ENCODE measurements around the gene CD69. TPM values are rescaled to one million over a fixed set of nuclear protein-coding genes. Genes with fewer than 3 reads are reported as not detected.

CD69 gene
- total RNA-seq, 1 experiment from 2014 or later = 2.6 TPM

DNA sequence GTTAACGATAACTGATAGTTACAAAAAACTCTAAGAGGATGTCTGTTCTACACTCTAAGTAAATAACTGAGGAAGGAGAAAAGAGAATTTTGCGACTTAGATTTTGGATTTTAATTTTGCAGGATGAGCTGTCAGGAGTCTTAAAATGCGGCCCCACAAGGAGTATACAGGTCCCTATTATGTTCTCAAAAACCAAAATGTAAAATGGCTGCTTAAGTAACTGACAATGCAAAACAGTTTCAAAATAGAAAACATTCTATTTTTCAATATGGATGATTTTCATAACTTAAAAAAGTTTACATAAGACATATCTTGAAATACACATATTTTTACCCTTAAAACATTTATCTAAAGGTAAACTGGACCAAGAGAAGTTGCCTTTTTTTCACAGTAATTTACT is 2.6 kb downstream of the CD69 start:
- no TSS peak for BruUV-seq (replicated peaks)
- peaks cover 5% of the 10 kb centered on the region for H3K36me3 Mint-ChIP-seq (ENCODE audit: insufficient read depth, unreplicated experiment)
- CTCF ChIA-PET = interaction anchor here (0.8 kb wide), 1 partner anchor 60 kb away, joined by 3 read pairs; no protein-coding TSS in a partner anchor
- H3K27me3 Mint-ChIP-seq (ENCODE audit: unreplicated experiment) = no peaks in the 10 kb centered on the region
- no peak overlapping the region for H3K4me3 Mint-ChIP-seq (ENCODE audit: low read depth, unreplicated experiment)
- intact Hi-C loops (cut with micrococcal nuclease; ENCODE audit: unreplicated experiment) = no loop called here
- H3K27ac Mint-ChIP-seq (ENCODE audit: unreplicated experiment) = no peak overlapping the region
- DNase-seq = no peak
- H3K4me1 Mint-ChIP-seq (ENCODE audit: low read depth, unreplicated experiment) = peaks cover 37% of the 10 kb centered on the region
- TF ChIP-seq CTCF (IDR thresholded peaks at IDR 0.05; ENCODE audit: unreplicated experiment) = no peak
- H3K9me3 Mint-ChIP-seq (ENCODE audit: low read depth, unreplicated experiment) = peaks cover 2% of the 10 kb centered on the region

- H3K36me3 Mint-ChIP-seq (ENCODE audit: insufficient read depth, unreplicated experiment) = peaks cover 5% of the 10 kb centered on the region
- H3K4me3 Mint-ChIP-seq (ENCODE audit: low read depth, unreplicated experiment) = no peak overlapping the region
- intact Hi-C loops (cut with micrococcal nuclease; ENCODE audit: unreplicated experiment) = no loop called here
- CTCF ChIA-PET = no interaction called here
- no peak overlapping the region for H3K27ac Mint-ChIP-seq (ENCODE audit: unreplicated experiment)
- H3K4me1 Mint-ChIP-seq (ENCODE audit: low read depth, unreplicated experiment) = peaks cover 37% of the 10 kb centered on the region
- no TSS peak for BruUV-seq (replicated peaks)
- H3K9me3 Mint-ChIP-seq (ENCODE audit: low read depth, unreplicated experiment) = peaks cover 2% of the 10 kb centered on the region
- no peak for TF ChIP-seq CTCF (IDR thresholded peaks at IDR 0.05; ENCODE audit: unreplicated experiment)
- DNase-seq = no peak
- H3K27me3 Mint-ChIP-seq (ENCODE audit: unreplicated experiment) = no peaks in the 10 kb centered on the region
These were observed 3.2 kb downstream of the CD69 start for GRCh38 chr12:9757433-9758025.

- H3K4me3 Mint-ChIP-seq (ENCODE audit: low read depth, unreplicated experiment) = no peak overlapping the region
- H3K9me3 Mint-ChIP-seq (ENCODE audit: low read depth, unreplicated experiment) = no peaks in the 10 kb centered on the region
- peaks cover 37% of the 10 kb centered on the region for H3K4me1 Mint-ChIP-seq (ENCODE audit: low read depth, unreplicated experiment)
- intact Hi-C loops (cut with micrococcal nuclease; ENCODE audit: unreplicated experiment) = no loop called here
- H3K27me3 Mint-ChIP-seq (ENCODE audit: unreplicated experiment) = no peaks in the 10 kb centered on the region
- H3K27ac Mint-ChIP-seq (ENCODE audit: unreplicated experiment) = no peak overlapping the region
- H3K36me3 Mint-ChIP-seq (ENCODE audit: insufficient read depth, unreplicated experiment) = peaks cover 5% of the 10 kb centered on the region
- BruUV-seq (replicated peaks) = no TSS peak
- no peak for TF ChIP-seq CTCF (IDR thresholded peaks at IDR 0.05; ENCODE audit: unreplicated experiment)
- DNase-seq = no peak
- CTCF ChIA-PET = interaction anchor here (1.3 kb wide), 1 partner anchor 41 kb away, joined by 11 read pairs; no protein-coding TSS in a partner anchor
These were observed 4.0 kb downstream of the CD69 start for GRCh38 chr12:9756706-9757105.

DNA sequence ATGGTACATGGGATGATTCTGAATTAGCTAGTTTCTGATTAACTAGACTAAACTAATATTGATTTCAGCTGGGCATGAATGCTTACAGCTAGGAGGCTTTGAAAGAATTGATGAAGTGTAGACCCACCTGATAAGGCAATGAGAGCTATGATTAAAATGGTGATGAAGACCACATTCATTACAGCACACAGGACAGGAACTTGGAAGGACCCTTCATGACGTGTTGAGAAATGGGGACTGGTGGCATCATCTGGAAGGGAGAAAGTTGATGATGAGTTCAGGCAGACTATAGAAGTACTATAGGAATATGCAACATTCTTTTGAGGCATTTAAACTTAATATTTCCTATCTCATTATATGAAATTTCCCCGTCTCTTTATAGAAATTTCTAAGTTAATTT is 4.5 kb downstream of the CD69 start:
- Mint-ChIP-seq H3K9me3 (ENCODE audit: low read depth, unreplicated experiment) (no peaks in the 10 kb centered on the region), H3K27me3 (ENCODE audit: unreplicated experiment) (no peaks in the 10 kb centered on the region), H3K36me3 (ENCODE audit: insufficient read depth, unreplicated experiment) (peaks cover 5% of the 10 kb centered on the region), H3K4me1 (ENCODE audit: low read depth, unreplicated experiment) (peaks cover 32% of the 10 kb centered on the region), H3K27ac (ENCODE audit: unreplicated experiment) (no peak overlapping the region), H3K4me3 (ENCODE audit: low read depth, unreplicated experiment) (no peak overlapping the region)
- no TSS peak for BruUV-seq (replicated peaks)
- intact Hi-C loops (cut with micrococcal nuclease; ENCODE audit: unreplicated experiment) = no loop called here
- CTCF ChIA-PET = interaction anchor here (1.3 kb wide), 1 partner anchor 42 kb away, joined by 11 read pairs; no protein-coding TSS in a partner anchor
- DNase-seq = no peak
- TF ChIP-seq CTCF (IDR thresholded peaks at IDR 0.05; ENCODE audit: unreplicated experiment) = no peak
